HG02610 (cell line): ENCODE data around the gene TBC1D10A.

ENCODE experiments used
- ATAC-seq: cut with Tn5 transposase; IDR thresholded peaks from one replicate; pipeline ENCODE4 v1.9.1; 2021; ENCODE audit warnings: mild to moderate bottlenecking, moderate library complexity; ENCODE audit not compliant: unreplicated experiment

Gene TBC1D10A

DNA sequence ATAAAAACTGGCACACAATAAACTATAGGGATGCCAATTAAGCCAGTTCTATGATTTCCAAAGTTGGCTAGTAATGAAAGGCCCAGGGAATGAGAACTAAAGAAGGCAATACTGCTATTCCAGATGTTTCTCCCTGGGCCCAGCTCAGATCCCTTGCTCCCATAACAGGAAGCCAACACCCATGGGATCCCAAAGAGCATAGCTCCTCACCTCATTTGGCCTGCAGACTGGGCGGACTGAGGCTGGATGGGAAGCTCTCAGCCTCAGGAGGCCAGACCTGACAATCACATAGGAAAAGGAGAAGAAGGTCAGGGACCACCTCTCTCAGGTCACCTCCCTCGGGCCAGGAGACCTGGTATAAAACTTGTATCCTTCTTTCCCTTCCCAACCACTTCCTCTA lies 5.3 kb downstream of the TBC1D10A start:
- no peak for ATAC-seq

DNA sequence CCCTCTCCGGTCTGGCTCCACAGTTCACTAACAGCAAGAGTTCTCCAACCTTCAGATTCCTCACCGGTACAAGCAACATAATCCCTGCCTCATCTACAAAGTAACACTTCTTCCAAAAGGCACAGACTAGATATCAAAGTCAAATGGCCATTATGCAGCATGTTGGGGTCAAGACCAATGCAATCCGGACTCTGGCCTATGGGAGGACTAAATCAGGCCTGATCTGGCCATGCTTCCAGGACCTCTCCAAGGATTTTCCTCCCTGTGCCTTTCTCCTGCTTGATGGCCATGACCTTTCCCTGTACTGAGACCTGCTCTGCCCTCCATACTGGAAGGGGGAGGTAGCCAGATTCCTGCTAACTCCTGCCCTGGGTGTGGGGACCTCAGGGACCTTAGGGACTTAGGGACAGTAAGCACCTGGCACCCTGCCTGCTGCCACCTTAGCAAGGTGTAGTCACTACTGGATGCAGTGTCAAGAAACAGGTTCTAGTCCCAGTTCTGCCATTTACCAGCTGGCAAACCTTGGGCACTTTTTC lies 6.7 kb downstream of the TBC1D10A start:
- no peak for ATAC-seq

DNA sequence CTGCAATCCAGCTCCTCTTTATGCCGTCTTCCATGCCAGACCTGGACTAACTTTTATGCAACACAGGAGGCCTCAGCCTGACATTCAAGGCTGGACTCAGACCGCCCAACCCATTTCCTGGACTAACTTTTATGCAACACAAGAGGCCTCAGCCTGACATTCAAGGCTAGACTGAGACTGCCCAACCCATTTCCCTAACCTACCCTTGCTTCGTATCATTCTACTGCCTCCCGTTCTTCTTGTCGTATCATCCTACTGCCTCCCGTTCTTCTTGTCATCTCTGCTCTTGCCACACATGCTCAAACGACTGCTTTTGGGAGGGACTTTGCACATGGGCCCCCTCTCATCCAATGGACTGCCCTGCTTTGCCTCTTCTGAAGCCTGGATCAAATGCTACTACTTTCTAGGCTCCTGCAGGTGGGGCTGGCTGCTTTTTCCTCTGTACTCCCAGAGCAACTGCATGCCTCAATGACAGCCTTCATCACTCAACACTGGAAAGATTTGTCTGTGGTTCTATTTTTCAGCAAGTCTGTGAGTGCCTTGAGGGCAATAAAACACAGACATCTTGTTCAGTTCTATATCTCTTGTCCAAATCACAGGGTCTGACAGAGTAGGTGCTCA lies 7.8 kb downstream of the TBC1D10A start:
- ATAC-seq, result no peak

DNA sequence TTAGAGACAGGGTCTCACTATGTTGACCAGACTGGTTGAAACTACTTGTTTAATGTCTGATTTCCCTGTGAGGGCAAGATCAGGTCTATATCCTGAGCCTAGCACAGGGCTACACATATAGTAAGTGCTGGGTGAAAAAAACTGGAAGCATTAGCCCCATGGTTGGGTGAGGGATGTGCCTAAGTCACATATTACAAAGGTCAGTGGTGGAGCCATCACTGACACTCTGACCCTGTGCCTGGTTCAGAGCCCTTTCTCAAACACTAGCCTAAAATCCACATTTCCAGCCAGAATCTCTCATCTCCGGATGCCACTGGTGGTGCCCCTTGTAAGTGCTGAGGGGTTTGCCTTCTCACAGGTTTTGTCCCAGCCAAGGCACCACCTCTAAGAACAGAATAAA lies 9.0 kb downstream of the TBC1D10A start:
- ATAC-seq, result no peak

DNA sequence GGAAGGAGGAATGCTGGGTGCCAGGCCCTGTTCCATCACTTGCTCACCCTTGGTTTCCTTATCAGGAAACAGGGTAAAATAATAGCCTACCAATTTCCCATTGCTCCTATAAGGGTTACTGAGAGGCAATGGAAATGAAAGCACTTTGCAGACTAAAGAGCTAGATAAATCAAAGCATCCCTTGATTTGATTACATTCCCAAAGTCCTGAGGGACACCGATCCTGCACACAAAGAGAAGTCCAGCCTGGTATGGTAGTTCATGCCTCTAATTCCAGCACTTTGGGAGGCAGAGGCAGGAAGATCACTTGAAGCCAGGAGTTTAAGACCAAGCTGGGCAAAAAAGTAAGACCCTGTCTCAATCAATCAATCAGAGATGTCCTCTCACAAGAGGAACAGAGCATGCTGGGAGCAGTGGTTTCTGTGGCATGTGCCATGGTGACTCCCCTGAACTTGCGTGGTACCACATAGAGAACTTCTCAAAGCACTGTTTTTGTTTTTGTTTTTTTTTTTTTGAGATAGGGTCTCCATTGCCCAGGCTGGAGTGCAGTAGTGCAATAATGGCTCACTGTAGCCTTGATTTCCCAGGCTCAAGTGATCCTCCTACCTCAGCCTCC lies 10.7 kb downstream of the TBC1D10A start:
- ATAC-seq, result no peak

DNA sequence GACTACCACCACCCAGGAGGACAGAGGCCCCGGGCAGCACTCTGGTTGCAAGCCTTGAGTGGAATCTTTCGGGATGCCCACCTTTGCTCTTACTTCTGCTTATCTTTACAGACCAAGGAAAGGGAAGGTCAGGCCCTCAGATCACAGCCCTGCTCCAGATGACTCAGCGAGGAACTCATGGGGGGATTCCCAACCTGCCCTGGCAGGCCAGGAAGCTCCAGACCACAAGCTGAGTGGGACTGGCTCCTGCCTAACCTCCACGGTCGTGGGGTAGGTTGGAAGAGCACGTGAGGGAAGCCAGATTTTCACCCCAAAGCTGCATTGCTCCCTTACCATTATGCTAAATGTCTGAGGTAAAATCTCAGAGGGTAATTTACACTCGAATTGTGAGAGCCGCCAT lies 11.8 kb downstream of the TBC1D10A start:
- peak; percentile 61 for ATAC-seq

DNA sequence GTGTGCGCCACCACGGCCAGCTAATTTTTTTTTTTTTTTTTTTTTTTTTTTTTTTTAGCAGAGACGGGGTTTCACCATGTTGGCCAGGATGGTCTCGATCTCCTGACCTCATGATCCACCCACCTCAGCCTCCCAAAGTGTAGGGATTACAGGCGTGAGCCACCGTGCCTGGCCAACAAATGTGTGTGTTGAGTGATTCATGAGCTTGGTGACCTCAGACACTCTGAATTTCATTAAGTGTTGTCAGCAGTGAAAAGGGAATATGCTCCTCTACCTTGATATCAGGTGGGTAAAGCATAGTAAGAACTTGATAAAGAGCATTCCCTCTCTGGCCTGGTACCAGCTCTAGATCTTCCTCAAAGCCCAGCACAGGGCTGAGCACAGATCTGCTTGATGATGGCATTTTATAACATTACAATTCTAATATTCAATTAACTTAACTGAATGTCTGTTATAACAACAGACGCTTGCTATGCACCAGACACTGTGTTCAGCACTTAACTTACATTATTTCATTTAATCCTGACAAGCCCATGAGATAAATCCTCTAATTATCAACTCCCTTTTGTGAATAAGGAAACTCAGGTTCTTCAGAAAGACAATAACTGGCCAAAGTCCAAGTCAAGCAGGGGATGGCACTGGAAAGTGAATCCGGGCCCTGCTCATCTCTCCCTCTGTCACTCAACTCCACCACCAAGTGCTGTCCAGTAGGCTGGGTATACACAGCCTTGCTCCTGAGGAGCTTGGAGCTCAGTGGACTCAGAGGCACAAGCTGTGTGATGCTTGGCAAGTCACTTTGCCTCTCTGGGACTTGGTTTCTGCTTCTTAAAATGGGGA lies 13.0 kb downstream of the TBC1D10A start:
- no peak for ATAC-seq

DNA sequence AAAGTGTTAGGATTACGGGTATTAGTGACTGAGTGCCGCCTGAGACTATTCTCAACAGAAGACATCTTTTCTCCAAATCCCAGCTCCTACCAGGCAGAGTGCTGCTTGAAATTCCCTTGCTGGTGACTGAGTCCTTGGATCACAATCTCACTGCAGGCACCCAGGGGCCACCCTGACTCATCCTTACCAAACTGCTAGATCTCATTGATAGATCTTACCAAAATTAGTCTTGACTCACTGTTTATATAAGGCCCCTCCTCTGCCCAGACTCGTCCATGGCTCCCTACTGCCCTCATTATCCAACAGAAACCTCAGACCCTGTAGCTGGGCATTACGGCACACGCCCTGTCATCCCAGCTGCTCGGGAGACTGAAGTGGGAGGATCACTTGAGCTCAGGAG lies 14.7 kb downstream of the TBC1D10A start:
- no peak for ATAC-seq

DNA sequence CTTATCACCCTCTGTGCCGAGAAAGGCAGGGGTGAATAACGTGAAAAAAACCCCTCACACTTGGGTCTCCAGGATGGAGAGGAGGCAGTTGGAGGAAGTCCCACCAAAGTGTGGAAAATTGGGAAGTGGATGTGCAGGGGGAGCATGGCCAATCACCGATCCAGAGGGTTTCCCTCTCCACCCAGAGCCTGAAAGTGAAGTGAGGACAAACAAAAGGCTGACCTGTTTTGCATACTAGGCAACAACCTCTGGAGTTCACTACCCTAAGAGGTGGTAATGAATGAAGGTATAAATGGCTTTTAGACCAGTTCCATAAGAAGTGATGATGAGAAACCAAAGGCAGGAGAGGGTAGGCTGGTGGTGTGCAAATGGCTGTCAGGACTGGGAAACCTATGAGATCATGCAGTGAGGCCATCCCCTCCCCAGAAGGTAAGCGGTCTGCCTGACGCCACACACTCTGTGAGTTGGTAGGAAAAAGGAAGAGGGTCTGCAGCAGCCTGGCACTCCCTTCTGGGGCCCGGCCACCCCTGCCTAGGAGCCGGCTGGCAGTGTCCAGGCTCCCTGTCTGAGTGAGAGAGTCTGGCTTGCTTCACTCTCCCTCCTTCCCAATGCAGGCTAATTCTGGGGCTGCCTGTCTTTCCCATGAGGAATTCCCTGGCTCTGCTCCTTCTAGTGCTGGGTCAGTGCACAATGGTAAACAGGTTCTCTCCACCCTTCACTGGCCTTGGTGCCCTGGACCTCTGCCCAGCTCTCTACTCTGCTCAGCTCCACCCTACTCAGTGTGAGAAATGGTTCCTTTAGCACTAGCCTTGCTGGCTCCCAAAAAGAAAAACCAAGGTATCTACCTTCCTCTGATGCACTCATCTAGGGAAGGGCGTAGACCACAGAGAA lies 15.6 kb downstream of the TBC1D10A start:
- ATAC-seq, result no peak

DNA sequence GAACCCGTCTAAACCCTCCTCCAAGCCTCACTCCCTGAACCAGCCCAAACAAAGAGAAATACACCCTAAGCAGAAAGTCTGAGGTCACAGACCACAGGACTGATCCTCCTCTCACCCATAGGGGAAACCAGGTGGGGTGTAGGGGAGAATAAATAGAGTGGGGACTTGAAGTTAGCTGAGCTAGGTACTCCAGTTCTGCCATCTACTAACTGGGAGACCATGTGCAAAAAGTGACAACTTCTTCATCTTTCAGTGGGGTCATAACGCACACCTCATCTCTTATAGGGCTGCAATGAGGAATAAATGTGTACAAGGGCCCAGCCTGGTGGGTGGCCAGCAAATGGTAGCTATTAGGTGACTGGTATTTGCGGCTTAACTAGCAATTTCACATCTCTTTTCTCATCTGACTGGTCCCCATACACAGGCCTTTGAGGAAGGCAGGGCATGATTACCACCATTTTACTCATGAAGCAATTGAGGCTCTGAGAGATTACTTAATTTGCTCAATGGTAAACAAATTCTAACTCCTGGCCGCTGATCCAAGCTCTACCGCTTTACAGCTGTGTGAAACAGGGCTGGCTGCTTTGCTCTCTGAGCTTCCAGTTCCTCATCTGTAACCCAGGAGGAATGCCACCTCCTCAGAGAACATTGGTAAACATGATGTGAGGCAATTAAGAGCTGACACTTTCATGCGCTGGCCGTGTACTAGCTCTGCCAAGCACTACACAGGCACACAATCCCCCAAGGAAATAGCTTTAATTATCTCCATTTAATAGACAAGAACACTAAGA lies 16.6 kb downstream of the TBC1D10A start:
- no peak for ATAC-seq

DNA sequence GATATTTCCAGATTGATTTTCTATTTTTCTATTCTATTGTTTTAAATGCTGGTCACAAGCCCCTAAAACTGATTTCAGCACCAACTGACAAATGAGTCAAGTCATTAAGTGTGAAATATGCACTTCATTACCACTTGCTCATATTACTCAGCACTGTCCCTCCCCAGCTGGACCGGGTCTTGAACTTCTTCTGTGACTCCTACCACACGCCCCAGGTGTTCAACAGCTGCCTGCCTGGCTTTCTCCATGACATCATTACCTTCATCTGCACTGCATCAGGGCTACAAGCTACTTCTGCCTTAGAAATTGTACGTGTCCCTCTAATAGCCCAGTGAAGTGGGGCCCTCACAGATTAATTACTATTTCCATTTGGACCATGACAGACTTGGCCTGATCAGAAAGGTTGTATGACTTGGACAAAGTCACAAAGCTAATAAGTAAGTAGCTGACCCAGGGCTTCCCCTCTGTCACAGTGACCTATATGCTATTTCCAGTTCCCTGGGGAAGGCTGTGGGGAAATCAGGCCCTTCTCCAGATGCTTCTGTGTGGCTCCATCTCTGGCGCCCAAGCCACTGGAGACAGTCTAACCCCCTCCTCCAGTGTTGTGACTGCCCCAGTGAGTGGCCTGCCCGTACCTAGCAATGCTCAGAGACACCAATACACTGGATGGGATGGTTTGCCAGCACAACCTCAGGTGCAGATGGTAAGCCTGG lies 18.1 kb downstream of the TBC1D10A start:
- peak; percentile 51 for ATAC-seq

DNA sequence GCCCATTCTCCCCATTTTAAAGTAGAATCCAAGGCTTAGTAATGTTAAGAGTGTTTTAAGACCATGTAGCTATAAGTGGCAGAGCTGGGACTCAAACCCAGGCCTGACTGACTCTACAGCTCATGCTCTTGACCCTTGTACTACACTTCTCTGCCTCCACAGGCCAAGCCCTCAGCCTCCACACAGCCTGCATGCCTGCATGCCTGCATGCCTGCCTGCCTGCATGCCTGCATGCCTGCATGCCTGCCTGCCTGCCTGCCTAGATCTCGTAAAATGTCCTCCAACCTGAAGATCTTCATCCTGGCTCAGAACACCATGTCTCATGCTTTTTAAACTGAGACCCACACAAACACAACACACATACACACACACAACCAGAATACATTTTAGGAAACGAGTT lies 18.6 kb downstream of the TBC1D10A start:
- ATAC-seq, result no peak

DNA sequence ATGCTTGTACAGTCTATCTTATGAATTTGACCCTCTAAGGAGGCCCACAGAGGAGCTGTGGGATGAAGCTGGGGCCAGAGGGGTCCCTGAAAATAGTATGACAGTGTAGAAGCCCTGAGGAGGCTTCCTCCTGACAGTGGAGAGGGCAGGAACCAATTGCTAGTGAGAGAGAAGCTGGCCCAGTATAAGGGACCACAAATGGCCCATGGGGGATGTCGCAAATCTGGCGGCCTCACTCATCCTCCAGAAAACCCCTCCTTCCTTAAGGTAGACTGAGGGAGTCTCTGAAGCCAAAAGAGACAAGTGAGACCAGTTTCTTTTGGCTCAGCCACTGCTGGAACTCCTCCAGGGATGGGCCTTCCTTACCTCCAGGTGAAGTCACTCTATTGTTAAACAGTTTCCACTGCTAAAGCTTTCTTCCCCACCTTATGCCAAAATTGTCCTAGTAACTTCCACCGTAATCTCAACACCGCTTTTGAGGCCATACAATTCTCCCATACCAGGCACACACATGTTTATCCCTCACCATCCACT lies 19.6 kb downstream of the TBC1D10A start:
- ATAC-seq, result no peak

DNA sequence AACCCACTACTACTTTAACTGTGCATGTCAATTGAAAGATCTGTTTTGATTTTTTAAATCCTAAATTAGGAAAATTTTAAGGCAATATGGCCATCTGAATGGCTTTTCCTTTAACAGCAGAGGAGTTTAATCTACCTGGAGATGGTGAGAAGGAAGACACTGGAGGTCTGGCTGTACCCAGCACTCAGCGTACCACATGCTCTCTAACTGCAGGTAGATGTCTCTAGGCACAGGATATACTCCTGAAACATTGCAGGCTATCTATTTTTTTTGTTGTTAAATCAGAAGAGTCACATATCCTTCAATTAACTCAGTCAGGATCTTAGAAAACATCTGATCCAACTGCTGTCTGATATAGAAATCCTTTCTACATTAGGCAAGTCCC lies 20.1 kb downstream of the TBC1D10A start:
- no peak for ATAC-seq

DNA sequence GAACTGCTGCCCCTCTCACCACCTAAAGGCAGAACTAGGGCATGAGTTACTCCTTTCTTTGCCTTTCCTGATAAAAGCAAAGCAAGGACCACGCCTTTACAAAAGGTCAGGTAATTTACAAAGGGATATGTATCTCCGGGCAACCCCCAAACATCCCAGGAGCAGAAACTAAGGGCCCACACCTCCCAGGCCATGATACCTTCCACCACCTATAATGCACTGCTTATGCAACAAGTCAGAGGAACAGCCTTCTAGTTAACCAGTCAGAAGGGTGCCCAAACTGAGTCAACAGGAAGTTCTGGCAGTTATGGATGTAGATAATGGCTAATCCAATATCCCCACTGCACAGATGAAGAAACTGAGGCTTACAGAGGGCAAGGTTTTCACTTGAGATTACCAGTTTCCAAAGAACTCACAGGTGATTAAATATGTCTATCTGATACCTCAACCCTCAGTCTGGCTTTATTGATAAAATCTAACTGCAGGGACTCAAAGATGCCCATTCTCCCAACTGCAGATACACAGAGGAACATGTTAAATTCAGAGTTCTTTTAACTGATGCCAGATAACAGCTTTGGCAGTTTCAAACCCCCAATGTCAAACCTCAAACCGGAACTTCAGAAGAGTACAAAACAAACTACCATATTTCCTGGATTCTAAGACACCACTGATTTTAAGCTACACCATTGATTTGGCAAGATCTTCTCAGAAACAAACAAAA lies 20.7 kb downstream of the TBC1D10A start:
- no peak for ATAC-seq

DNA sequence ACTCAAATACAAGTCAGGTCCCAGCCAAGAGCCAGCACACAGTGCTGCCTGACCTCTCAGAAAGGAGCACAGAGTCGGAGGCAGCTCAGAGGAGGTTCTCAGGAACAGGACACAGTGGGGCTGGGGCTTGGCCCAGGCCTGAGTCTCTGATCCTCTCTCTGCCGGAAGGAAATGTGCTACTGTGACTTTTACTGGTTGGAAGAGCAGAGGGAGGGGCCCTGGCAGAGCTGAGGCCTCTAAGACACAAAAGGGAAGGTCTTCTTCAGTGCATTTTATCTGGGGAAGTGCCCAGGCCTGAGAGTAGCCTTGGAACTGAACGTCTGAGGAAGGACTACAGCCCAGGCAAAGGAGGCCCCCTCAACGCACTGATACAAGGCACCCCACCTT lies 21.2 kb downstream of the TBC1D10A start:
- peak; percentile 47 for ATAC-seq

DNA sequence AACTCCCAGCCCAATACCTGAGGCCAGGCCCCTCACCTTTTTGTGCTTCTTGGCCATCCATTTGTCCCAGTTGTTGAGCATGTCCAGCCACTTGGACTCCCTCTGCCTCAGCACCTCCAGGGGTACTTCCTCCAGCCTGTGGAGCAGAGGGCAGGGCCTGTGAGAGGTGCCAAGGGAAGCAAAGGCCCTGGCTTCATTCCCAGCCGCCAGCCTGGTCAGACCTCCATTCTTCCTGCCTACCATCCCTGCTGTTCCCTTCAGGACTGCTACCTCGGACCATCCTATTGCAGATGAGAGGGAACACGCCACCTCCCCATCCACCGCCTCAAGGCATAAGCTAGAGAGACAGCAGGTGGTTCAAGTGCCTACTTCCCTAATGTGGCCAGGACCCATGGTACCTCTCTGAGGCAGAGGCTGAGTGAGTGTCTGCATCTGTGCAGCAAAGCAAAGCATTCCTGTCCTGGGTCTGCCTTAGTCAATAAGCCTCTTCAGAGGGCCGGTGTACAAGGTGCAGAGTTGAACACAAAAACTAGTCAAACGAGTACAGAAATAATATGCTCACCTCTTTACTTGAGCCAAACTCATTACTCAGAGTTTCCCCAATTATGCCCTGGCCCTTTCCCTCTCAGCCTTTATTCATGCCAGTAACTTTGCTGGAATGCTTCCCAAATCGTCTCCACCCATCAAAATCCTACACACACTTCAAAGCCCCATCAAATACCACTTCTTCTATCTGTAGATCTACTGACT lies 22.1 kb downstream of the TBC1D10A start:
- no peak for ATAC-seq

DNA sequence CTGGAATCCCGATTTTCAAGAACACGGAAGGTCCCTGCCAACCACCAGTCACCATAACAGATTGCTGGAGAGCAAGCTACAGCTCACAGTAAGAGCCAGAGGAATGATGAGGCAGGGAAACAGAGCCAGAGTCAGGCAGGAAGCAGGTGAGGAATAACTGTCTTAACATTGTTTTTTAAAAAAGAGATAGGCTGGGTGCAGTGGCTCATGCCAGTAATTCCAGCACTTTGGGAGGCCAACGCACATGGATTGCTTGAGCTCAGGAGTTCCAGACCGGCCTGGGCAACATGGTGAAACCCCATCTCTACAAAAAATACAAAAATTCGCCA lies 24.0 kb downstream of the TBC1D10A start:
- no peak for ATAC-seq
